GM19395 (cell line): ENCODE measurements around the gene WASF3.

Experiments used
- ATAC-seq: cut with Tn5 transposase; IDR thresholded peaks from one replicate; pipeline ENCODE4 v1.9.1; 2021; ENCODE audit warnings: mild to moderate bottlenecking, moderate library complexity; ENCODE audit not compliant: unreplicated experiment

The WASF3 gene

GRCh38 chr13:26678796-26679195, 121.3 kb downstream of the WASF3 start:
- ATAC-seq: no peak

- no peak for ATAC-seq
Observed at GRCh38 chr13:26679411-26680122, 122.1 kb downstream of the WASF3 start.

- ATAC-seq: no peak
Observed at GRCh38 chr13:26680123-26680450, 122.6 kb downstream of the WASF3 start.

- ATAC-seq: no peak
Observed at GRCh38 chr13:26680572-26680971, 123.1 kb downstream of the WASF3 start.

GRCh38 chr13:26681036-26681435, 123.6 kb downstream of the WASF3 start:
- no peak for ATAC-seq

GRCh38 chr13:26682606-26683005, 125.1 kb downstream of the WASF3 start:
- ATAC-seq: no peak

- ATAC-seq: no peak
Observed at GRCh38 chr13:26685606-26686005, 128.1 kb downstream of the WASF3 start.

GRCh38 chr13:26686285-26686684, 128.8 kb downstream of the WASF3 start:
- no peak for ATAC-seq

GRCh38 chr13:26688286-26688685, 130.8 kb downstream of the WASF3 start:
- ATAC-seq: no peak

- ATAC-seq: no peak
Observed at GRCh38 chr13:26688980-26689379, 131.5 kb downstream of the WASF3 start.

GRCh38 chr13:26693749-26694463, 136.4 kb downstream of the WASF3 start:
- ATAC-seq: no peak

- ATAC-seq: no peak
Observed at GRCh38 chr13:26694609-26695359, 137.3 kb downstream of the WASF3 start.

GRCh38 chr13:26695360-26695705, 137.8 kb downstream of the WASF3 start:
- no peak for ATAC-seq

- no peak for ATAC-seq
Observed at GRCh38 chr13:26695891-26696311, 138.4 kb downstream of the WASF3 start.

- no peak for ATAC-seq
Observed at GRCh38 chr13:26697069-26697955, 139.8 kb downstream of the WASF3 start.

GRCh38 chr13:26698392-26699196, 141.1 kb downstream of the WASF3 start:
- ATAC-seq: no peak

GRCh38 chr13:26699197-26699490, 141.7 kb downstream of the WASF3 start:
- no peak for ATAC-seq

- no peak for ATAC-seq
Observed at GRCh38 chr13:26705536-26705935, 148.1 kb downstream of the WASF3 start.

GRCh38 chr13:26706381-26706780, 148.9 kb downstream of the WASF3 start:
- no peak for ATAC-seq
